Brain pericyte (primary cell): ENCODE results near the gene CTNNA2.

Experiments
- DNase-seq: peaks from one replicate; pipeline ENCODE4 v3.0.0-alpha.2; 2012; ENCODE audit warnings: low read depth, low spot score

The CTNNA2 gene

GRCh38 chr2:79512442-79513401 is at the start of gene CTNNA2:
Gene CTNNA2 (plus strand): TSS chr2:79513051.
- DNase-seq: no peak

GRCh38 chr2:79487399-79487798 is 25.5 kb upstream of the CTNNA2 start:
- DNase-seq: no peak

DNA sequence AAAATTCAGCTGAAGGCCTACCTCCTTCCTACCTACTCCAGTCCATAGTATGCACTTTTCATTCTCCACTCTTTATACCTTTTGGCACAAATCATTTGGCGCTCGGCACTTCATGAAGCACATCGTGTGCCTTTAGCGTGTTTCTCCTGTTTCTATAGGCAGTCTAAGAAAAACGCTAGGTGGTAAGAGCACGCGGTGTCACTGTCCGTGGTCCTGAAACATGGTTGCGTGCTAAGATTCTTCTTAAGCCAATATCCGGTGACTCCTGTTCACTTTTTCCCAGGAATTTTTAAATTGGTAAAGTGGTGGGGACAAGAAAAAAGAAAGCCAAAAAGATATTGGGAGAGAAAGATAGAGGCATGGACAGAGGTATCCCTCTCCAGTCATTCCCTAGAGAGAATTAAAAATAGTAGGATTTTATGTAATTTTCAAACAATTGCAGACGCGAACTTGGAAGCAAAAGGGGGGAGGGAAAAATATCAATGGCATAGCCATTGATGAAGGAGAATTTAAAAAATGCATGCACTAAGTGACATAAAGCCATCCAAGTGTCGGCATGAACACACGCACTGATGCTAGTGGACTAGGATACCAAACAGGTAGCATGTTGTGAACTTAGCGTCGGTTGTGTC is 1.4 kb upstream of the CTNNA2 start:
- DNase-seq: no peak

DNA sequence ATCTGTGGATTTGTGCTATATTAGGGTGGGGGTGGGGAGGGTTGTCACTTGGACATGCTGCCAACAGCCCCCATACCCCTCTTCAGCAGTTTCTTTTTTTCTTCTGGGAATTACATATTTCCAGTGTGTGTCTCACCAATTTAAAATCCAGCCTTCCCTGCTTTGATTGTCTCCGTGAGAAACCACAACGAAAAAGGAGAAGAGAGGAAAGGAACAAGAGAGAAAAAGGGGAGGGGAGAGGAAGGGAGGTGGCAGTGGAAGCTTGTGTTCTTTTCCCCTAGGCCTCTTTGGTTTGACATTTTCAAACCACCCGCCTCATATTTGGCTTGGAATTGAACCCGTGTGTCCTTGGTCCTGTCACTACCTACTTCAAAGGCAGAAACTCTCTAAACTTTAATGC is 860 bp downstream of the CTNNA2 start:
- no peak for DNase-seq

DNA sequence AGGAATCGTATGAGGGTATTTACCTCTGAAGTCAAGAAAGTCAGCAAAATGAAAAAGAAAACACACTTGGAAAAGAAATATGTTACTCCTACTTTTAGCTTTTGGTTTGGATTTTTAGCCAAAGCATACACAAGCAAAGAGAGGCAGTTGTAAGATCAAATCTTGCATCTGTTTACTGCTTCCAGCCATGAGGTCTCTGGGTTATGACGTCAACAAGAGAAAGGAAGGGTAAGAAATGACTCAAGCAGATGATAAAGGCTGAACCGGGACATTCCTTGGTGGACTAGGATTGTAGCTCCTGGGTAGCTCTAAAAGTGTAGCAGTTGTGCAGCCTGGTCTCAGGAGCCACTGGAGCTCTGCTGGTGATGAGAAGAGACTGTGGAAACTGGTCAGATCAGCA is 16.8 kb downstream of the CTNNA2 start:
- no peak for DNase-seq

DNA sequence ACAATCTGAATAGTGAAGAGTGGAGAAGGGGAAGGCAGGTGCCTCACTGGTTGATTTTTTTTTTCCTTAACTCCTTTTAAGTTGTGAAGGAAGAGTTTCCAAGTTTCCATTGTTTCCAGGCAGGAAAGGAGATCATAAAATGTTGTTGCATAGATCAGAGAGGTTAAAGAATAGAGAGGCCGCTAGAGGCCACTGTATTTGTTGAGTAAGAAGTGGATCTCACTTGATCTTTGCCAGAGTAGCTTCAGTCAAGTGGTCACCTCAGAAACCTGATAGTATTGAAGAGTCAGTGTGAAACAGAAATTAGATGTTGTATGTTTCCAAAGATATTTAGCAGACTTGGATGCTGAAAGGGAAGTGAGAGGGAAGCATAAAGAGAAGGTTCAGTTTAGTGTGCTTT is 17.6 kb downstream of the CTNNA2 start:
- DNase-seq: no peak

DNA sequence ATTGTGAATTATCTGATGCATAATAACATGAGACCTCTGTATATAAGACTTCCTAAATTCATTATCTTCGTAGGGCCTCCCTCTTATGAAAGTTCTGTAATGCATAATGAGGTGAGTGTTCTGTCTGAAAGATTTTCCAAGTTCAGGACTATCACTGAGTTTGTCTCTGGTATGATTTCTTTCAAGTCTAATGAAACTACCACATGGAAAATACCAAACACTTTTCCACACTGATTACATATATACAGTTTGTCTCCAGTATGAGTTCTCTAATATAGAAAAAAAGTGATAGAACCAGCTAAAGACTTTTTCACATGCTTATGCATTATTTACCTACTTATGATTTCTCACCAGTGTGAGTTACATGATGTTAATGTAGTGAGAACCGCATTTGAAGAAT is 34.7 kb downstream of the CTNNA2 start:
- DNase-seq: no peak

DNA sequence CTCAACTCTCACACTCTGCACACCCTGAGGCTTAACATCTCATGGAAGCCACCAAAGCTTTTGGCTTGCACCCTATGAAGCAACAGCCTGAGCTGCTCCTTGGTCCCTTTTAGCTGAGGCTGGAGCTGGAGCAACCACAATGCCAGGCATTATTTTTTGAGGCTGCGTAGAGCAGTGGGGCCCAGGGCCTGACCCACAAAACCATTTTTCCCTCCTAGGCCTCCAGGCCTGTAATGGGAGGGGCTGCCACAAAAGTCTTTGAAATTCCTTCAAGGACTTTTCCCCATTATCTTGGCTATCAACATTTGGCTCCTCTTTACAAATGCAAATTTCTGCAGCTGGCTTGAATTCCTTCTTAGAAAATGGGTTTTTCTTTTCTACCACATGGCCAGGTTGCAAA is 39.8 kb downstream of the CTNNA2 start:
- no peak for DNase-seq

DNA sequence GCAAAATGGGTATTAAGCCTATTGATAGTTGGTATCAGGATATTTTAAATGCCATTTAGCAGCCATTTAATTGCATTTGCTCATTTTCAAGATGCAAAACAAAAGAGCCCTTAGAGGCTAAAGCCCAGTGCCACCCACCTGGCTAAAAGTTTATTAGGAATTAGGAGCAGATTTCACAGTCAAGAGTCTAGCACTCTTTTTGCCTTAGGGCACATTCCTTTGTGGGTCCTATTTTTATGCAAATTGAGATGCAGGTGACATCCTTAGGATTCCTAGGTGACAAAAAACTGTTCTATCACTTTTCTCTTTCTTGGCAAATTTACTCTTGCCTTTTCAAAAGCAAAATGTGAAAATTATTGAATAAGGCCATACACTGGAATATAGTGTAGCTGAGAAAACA is 42.0 kb downstream of the CTNNA2 start:
- no peak for DNase-seq

GRCh38 chr2:79564065-79564464 is 51.2 kb downstream of the CTNNA2 start:
- no peak for DNase-seq

DNA sequence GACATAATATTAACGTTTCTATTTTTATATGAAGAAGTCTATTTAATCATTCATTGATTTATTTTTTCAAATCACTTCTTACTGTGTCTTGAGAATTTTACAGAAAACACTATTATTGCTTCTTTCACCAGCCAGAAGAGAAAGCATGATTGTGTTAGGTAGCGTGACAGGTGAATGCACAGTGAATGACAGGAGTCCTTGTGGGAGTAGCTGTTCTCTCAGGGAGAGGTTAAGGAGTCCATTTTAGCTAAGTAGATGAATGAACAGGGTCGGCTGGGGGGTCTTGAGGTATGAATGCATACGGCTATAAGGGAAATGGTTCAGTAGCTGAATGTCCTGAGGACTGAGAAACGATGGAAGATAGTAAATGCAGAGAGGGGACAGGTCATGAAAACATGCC is 56.2 kb downstream of the CTNNA2 start:
- no peak for DNase-seq

DNA sequence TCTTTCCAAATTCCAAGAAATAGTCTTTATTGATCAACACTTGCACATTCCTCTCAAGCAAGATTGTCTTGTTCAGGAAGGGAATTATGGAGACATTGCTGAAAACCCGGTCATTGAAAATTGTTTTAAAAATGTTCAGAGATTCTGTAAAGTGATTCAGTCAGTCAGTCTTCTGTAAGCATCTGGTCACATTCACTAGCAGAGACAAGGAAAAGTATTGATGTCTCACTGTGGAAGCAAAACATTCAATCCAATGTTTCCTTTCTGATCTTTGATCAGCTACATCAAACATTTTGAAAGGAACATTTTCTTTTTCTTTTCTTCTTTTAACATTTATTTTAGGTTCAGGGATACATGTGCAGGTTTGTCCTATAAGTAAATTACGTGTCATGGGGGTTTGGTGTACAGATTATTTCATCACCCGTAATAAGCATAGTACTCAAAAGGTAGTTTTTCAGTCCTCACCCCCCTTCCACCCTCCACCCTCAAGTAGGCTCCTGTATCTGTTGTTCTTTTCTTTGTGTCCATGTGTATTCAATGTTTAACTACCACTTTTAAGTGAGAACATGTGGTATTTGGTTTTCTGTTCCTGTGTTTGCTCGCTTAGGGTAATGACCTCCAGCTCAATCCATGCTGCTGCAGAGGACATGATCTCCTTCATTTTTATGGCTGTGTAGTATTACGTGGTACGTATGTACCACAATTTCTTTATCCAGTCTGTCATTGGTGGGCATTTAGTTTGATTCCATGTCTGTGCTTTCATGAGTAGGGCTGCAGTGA is 61.2 kb downstream of the CTNNA2 start:
- DNase-seq: no peak

- no peak for DNase-seq
Observed at GRCh38 chr2:79576451-79576850, 63.6 kb downstream of the CTNNA2 start.

GRCh38 chr2:79578952-79579351 is 66.1 kb downstream of the CTNNA2 start:
- no peak for DNase-seq

DNA sequence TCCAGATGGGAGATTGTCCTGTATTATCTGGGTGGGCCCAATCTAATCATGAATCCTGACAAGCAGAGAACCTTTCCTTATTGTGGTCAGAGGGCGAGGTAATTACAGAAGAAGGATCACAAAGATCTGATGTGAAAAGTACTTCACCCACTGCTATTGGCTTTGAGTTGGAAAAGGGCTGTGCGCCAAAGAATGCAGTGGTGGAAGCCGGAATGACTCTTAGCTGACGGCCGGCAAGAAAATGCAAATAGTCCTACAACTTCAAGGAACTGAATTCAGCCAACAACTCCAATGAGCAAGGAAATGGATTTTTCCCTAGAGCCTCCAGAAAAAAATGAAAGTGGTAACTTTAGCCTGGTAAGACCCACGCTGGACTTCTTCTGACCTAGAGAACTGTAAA is 67.3 kb downstream of the CTNNA2 start:
- no peak for DNase-seq

DNA sequence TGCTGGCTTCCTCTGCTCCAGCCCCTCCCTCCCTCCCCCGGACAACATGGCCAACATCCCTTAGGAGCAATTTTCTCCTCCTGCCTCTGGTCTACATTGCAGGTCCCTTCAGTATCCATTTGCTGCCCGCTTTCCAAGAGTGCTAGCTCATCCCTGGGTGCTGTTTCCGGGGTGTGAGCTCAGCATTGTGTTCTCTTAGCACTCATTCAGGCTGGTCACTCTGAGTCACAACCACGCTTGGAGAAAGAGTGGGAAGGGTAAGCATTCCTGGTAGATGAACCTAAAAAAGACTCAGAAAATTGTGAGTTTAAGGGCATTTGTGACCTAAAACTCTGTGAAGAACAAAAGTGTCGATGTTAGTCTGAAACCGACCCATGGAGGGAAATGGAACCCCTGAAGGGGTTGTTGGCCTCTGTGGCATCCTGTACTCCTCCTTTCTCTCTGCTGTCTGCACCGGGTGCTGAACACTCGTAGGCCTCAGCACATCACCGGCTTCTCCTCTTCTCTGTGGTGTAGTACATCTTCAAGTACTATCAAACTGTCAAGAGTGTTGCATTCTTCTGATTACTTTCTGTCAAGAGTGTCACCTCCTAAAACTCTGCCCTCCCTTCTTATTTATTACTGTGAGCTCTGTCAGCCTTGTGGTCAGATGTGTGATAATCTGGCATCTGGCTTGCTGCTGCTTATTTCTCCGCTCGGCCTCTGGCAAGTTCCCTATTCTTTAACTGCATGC is 73.0 kb downstream of the CTNNA2 start:
- no peak for DNase-seq

GRCh38 chr2:79591281-79591680 is 78.4 kb downstream of the CTNNA2 start:
- DNase-seq: no peak

DNA sequence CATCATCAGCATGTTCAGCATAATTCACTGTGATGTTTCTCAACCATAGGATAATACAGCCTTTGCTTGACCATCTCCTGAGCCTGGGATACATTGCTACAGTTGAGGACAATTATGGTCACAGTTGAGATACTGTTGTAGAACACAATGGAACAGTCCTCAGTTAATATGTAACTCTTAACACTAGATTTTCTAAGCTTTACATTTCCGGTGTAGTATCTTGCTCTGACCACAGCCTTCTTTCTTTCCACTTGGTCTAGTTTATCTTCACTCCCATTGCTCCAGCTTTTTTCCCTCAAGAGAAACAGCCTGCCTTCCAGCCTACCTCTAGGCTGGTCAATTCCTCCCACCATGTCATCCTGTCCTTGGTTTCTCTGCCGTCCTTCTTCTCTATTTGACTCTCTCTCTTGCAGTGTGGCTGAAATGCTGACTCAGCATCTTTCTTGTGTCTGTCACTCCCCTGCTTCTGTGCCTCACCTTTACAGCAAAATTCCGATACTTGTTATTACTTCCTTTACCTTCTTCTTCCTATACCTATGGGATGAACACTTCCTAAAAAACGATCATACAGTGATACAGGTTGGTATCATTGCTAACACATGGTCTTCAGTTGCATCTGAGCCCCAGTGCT is 80.5 kb downstream of the CTNNA2 start:
- DNase-seq: no peak

GRCh38 chr2:79596403-79596802 is 83.6 kb downstream of the CTNNA2 start:
- DNase-seq: no peak

DNA sequence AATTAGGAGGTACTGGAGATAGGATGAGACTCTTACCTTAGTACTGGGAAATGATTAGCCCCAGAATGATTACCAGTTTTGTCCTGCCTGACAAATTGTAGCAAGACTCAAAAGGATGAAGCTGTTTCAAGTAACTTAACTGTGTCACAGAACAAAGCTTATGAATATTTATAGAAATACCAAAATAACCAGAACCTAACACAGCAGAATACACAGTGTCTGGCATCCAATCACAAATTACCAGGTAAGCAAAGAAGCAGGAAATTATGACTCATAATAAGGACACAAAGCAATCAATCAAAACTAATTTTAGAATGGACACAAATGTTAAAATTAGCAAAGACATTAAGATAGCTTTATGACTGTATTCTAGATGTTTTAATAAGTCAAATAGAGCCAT is 91.9 kb downstream of the CTNNA2 start:
- DNase-seq: no peak

DNA sequence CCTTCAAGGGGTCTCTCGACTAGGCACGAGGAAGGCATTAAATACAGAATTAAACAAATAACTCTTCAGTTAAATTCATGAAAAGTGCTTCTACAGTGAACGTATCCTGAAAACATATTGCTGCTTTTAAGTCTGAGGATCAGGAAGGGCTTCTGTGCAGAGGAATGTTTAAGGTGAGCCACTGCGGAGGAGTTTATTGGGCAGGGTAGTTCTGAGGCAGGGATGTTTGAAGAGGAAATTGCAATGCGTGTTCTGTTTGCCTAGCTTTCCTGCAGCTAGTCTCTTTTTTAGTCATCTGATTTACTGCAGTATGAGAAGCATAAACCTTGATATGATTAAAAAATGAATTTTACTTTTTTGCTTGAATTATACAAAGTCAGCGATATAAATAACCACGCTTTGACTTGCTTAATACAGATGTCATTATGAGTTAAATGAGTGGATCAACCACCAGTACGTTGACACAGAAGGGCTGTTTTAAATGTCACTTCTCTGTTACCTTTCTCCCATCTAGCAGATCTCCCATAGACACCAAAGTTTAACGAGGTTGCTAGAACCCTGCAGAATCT is 98.7 kb downstream of the CTNNA2 start:
- DNase-seq: no peak
